ENCODE measurements around the gene MACROD2. TPM values are rescaled to one million over a fixed set of nuclear protein-coding genes. Genes with fewer than 3 reads are reported as not detected.

The MACROD2 gene
- total and polyA plus RNA-seq, 11 donors = 0.54 to 5.4 (median 2.4) TPM

- intact Hi-C loops (cut with DNase I) = no loop called here
- ATAC-seq = no peak
- 60 to 71% (median 66%) methylated on average over 3 of the region's 3 CpGs for WGBS, 4 donors
Observed at GRCh38 chr20:14576196-14576877, 581.0 kb downstream of the MACROD2 start.

GRCh38 chr20:14580418-14581074 lies 585.2 kb downstream of the MACROD2 start:
- H3K4me3 ChIP-seq = no peak overlapping the region
- no peak for ATAC-seq
- peaks cover 0 to 4% (median 0%) of the 10 kb centered on the region in 12 donors for H3K9me3 ChIP-seq
- no peaks in the 10 kb centered on the region for H3K27me3 ChIP-seq
- 68 to 79% (median 72%) methylated on average over 4 of the region's 4 CpGs for WGBS, 4 donors
- H3K4me1 ChIP-seq = no peaks in the 10 kb centered on the region
- intact Hi-C loops (cut with DNase I) = no loop called here
- no peak for DNase-seq
- no peaks in the 10 kb centered on the region for H3K36me3 ChIP-seq
- no peak overlapping the region for H3K27ac ChIP-seq
- TF ChIP-seq POLR2A (IDR thresholded peaks at IDR 0.05) (no peak), CTCF (IDR thresholded peaks at IDR 0.05) (no peak)

More at GRCh38 chr20:14576196-14576877, 581.0 kb downstream of the MACROD2 start:
- Histone ChIP-seq H3K4me1 (no peaks in the 10 kb centered on the region), H3K27me3 (no peaks in the 10 kb centered on the region), H3K4me3 (no peak overlapping the region), H3K27ac (no peak overlapping the region), H3K36me3 (no peaks in the 10 kb centered on the region), H3K9me3 (peaks cover 0 to 4% (median 0%) of the 10 kb centered on the region in 12 donors)
- no peak for DNase-seq
- no peak for TF ChIP-seq CTCF (IDR thresholded peaks at IDR 0.05)
- TF ChIP-seq POLR2A (IDR thresholded peaks at IDR 0.05) = no peak

- no peak for DNase-seq
- ATAC-seq = no peak
- no peaks in the 10 kb centered on the region for H3K36me3 ChIP-seq
- intact Hi-C loops (cut with DNase I) = no loop called here
- peaks cover 0 to under 1% (median 0%) of the 10 kb centered on the region in 12 donors for H3K9me3 ChIP-seq
- no peaks in the 10 kb centered on the region for H3K4me1 ChIP-seq
- no peaks in the 10 kb centered on the region for H3K27me3 ChIP-seq
- TF ChIP-seq CTCF (IDR thresholded peaks at IDR 0.05) (no peak), POLR2A (IDR thresholded peaks at IDR 0.05) (no peak)
- 53 to 88% (median 78%) methylated on average over 3 of the region's 3 CpGs for WGBS, 4 donors
- H3K4me3 ChIP-seq = no peak overlapping the region
- no peak overlapping the region for H3K27ac ChIP-seq
Observed at GRCh38 chr20:14581731-14582130, 586.4 kb downstream of the MACROD2 start.

GRCh38 chr20:14582855-14583254 lies 587.5 kb downstream of the MACROD2 start:
- no peak overlapping the region for H3K27ac ChIP-seq
- 48 to 78% (median 49%) methylated on average over 3 of the region's 3 CpGs for WGBS, 4 donors
- no peak for DNase-seq
- no peak for ATAC-seq
- no peaks in the 10 kb centered on the region for H3K9me3 ChIP-seq
- no peak overlapping the region for H3K4me3 ChIP-seq
- no peaks in the 10 kb centered on the region for H3K27me3 ChIP-seq
- H3K4me1 ChIP-seq = no peaks in the 10 kb centered on the region
- intact Hi-C loops (cut with DNase I) = no loop called here
- TF ChIP-seq POLR2A (IDR thresholded peaks at IDR 0.05) = no peak
- TF ChIP-seq CTCF (IDR thresholded peaks at IDR 0.05) = no peak
- no peaks in the 10 kb centered on the region for H3K36me3 ChIP-seq
